Peyer's patch (tissue), 4 donors: ENCODE measurements around the gene ATN1. TPM values are rescaled to one million over a fixed set of nuclear protein-coding genes. Genes with fewer than 3 reads are reported as not detected.

Source experiments
- DNase-seq, 3 donors: peaks; one replicate each; pipeline ENCODE4 v3.0.0-alpha.2; 2017 to 2019
- H3K27ac ChIP-seq, 4 donors: fragments of 200-600 bp; sonication (generic); one replicate each; pipeline ENCODE4 v1.5.1; 2016 to 2019
- H3K27me3 ChIP-seq, 2 donors: fragments of 200-600 bp; sonication (generic); one replicate each; pipeline ENCODE4 v1.5.1; 2019
- H3K36me3 ChIP-seq, 3 donors: fragments of 200-600 bp; sonication (generic); one replicate each; pipeline ENCODE4 v1.5.1; 2016 to 2019
- H3K4me1 ChIP-seq, 4 donors: fragments of 200-600 bp; sonication (generic); one replicate each; pipeline ENCODE4 v1.5.1; 2016 to 2019
- H3K4me3 ChIP-seq, 4 donors: fragments of 200-600 bp; sonication (generic); 1 replicate in 3 of 4; 2 replicates in 1 of 4; pipeline ENCODE4 v1.5.1; 2016 to 2019; ENCODE audit warnings: mild to moderate bottlenecking in 1 of 4
- H3K9me3 ChIP-seq, 4 donors: fragments of 200-600 bp; sonication (generic); one replicate each; pipeline ENCODE4 v1.5.1; 2016 to 2019; ENCODE audit warnings: mild to moderate bottlenecking in 1 of 4
- POLR2A ChIP-seq, 2 donors: fragments of 450-650 bp; IDR thresholded peaks; one replicate each; pipeline ENCODE4 v1.5.1; 2017; ENCODE audit warnings: antibody characterized with exemption in 2 of 2, mild to moderate bottlenecking in 2 of 2, moderate library complexity in 2 of 2
- total RNA-seq, 4 donors: library from RNA; depleted of rRNA; stranded (reverse); fragments of >200 nt; gene quantifications; one replicate each; pipeline ENCODE4 v1.1.0, GENCODE V29; 2016
- TF ChIP-seq, protein P1 (sequence below), 6 experiments: fragments of 450-650 bp in 4 of 6; fragments of 200-600 bp in 2 of 6; sonication (generic) in 1 of 6; IDR thresholded peaks; one replicate each; pipeline ENCODE4 v1.5.1; 2017 to 2019; ENCODE audit warnings: antibody characterized with exemption in 6 of 6, mild to moderate bottlenecking in 3 of 6, moderate library complexity in 1 of 6

ATN1 gene
- total RNA-seq, 4 donors from 2014 or later, result 77.6 to 337 (median 125) TPM

DNA sequence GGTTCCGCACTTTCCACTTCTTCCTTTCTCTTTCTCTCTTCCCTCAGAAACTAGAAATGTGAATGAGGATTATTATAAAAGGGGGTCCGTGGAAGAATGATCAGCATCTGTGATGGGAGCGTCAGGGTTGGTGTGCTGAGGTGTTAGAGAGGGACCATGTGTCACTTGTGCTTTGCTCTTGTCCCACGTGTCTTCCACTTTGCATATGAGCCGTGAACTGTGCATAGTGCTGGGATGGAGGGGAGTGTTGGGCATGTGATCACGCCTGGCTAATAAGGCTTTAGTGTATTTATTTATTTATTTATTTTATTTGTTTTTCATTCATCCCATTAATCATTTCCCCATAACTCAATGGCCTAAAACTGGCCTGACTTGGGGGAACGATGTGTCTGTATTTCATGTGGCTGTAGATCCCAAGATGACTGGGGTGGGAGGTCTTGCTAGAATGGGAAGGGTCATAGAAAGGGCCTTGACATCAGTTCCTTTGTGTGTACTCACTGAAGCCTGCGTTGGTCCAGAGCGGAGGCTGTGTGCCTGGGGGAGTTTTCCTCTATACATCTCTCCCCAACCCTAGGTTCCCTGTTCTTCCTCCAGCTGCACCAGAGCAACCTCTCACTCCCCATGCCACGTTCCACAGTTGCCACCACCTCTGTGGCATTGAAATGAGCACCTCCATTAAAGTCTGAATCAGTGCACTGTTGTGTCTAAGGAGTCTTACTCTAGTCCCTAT lies 4.6 kb upstream of the ATN1 start:
- Histone ChIP-seq H3K4me3 (no peak overlapping the region), H3K4me1 (peaks cover 3 to 42% (median 13%) of the 10 kb centered on the region in 4 donors), H3K27me3 (no peaks in the 10 kb centered on the region), H3K27ac (peak overlapping the region in 1 of 4 donors; percentile 48), H3K9me3 (no peaks in the 10 kb centered on the region), H3K36me3 (no peaks in the 10 kb centered on the region)
- TF ChIP-seq, protein P1, sequence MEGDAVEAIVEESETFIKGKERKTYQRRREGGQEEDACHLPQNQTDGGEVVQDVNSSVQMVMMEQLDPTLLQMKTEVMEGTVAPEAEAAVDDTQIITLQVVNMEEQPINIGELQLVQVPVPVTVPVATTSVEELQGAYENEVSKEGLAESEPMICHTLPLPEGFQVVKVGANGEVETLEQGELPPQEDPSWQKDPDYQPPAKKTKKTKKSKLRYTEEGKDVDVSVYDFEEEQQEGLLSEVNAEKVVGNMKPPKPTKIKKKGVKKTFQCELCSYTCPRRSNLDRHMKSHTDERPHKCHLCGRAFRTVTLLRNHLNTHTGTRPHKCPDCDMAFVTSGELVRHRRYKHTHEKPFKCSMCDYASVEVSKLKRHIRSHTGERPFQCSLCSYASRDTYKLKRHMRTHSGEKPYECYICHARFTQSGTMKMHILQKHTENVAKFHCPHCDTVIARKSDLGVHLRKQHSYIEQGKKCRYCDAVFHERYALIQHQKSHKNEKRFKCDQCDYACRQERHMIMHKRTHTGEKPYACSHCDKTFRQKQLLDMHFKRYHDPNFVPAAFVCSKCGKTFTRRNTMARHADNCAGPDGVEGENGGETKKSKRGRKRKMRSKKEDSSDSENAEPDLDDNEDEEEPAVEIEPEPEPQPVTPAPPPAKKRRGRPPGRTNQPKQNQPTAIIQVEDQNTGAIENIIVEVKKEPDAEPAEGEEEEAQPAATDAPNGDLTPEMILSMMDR (IDR thresholded peaks at IDR 0.05), result no peak
- no peak for TF ChIP-seq POLR2A (IDR thresholded peaks at IDR 0.05)
- peak in 1 of 3 donors; percentile 54 for DNase-seq

DNA sequence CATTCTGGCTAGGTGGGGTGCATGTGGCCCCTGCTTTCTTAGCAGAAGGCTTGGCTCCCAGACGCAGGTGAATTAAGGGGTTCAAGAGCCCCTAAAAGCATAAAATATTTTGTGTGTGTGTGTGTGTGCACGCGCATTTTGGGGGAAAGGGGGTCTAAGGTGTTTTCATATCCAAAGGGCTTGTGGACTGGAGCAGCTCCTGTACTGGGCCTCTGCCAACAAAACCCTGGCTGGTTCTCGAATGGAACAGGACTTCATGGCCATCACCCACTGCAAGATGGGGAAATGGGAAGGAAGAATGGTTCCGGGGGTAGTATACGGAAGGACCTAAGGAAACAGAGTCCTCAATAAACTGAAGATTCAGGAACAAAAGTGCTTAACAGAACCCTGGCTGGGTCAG lies 3.9 kb upstream of the ATN1 start:
- H3K36me3 ChIP-seq, result no peaks in the 10 kb centered on the region
- H3K4me1 ChIP-seq, result peaks cover 6 to 45% (median 13%) of the 10 kb centered on the region in 4 donors
- no peaks in the 10 kb centered on the region for H3K27me3 ChIP-seq
- no peaks in the 10 kb centered on the region for H3K9me3 ChIP-seq
- DNase-seq, result peak in 1 of 3 donors; percentile 28
- TF ChIP-seq POLR2A (IDR thresholded peaks at IDR 0.05), result no peak
- TF ChIP-seq, protein P1 (IDR thresholded peaks at IDR 0.05), result no peak
- peak overlapping the region in 1 of 4 donors; percentile 95 for H3K27ac ChIP-seq
- no peak overlapping the region for H3K4me3 ChIP-seq

DNA sequence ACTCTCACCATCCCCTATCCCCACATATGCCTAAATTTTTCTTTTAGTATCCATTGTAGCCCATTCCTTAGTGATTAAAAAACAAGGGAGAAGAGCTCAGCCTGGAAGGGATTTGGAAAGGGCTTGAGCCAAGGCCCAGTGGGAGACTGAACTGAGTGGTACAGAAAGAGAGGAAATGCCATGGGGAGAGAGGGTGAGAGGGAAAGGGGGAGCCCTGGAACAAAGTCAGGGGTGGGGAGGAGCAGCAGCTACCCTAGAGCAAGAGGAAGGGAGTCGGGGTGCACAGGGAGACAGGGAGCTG lies 2.6 kb upstream of the ATN1 start:
- H3K27ac ChIP-seq, result peak overlapping the region; percentile 92 to 95 (median 94)
- TF ChIP-seq POLR2A (IDR thresholded peaks at IDR 0.05), result no peak
- TF ChIP-seq, protein P1 (IDR thresholded peaks at IDR 0.05), result no peak
- no peaks in the 10 kb centered on the region for H3K27me3 ChIP-seq
- no peak overlapping the region for H3K4me3 ChIP-seq
- DNase-seq, result no peak
- no peaks in the 10 kb centered on the region for H3K36me3 ChIP-seq
- no peaks in the 10 kb centered on the region for H3K9me3 ChIP-seq
- peaks cover 11 to 58% (median 16%) of the 10 kb centered on the region in 4 donors for H3K4me1 ChIP-seq

DNA sequence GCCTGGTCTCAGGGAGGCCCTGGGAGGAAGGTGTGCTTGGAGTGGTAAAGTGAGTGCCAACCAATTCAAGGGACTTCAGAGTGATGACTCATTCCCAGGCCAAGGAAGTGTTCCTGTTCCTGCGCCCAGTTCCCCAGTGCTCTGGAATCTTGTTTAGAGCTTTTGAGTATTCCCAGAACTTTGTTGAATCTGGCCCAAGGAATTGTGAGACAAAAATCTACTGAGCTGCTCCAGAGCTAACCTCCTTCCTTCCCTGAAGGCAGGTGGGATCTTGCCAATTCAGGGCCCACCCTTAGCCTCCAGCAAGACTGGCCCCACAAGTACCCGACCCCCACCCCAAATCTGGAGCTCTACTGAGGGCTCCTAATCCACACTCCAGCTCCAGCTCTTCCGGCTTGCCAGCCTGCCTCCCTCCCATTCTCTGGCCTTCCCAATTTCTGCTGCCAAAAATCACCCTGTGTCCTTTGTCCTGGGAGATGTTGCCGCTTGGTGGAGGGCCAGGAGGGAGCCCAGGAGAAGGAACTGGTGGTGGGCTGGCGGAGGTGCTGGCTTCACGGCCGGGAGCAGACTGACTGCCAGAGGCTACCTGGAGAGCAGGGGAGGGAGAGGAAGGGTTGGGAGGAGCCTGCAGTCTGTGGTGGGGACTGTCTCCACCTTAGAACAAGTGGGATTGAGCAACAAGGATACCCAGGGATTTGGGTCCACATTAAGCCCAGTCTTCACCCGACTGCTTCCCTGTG lies 2.0 kb upstream of the ATN1 start:
- Histone ChIP-seq H3K36me3 (no peaks in the 10 kb centered on the region), H3K4me3 (peak overlapping the region in 3 of 4 donors; percentile 12 to 68 (median 42)), H3K4me1 (peaks cover 11 to 62% (median 16%) of the 10 kb centered on the region in 4 donors)

DNA sequence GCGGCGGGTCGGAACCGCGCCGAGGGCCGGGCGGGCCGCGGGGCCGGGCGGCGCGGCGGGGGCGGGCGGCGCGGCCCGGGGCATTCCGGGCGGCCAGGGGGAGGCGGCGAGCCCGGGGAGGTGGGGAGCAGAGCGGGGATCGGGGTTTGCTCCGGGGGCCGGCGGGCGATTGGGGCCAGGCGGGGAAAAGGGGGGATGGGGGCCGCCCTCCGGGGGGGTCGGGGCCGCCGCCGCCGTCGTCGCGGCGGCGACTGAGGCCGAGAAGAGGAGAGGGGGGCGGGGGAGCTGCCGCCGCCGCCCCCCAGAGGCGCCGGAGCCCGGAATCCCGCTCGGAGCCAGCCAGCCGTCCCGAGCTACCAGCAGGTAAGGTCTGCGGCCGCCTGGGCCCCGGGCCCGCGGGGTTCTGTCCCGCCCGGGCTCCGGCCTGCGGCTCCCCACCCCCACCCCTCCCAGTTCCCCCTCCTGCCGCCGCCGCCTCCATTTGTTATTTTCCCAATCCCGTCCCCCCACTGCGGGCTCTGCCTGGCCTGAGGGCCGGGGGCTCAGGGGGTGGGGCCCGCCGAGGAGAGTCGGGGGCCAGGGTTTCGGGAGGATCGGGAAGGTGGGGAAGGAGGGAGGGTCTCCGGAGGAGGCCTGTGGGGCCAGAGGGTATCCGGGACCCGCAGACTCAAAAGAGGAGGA lies 403 bp downstream of the ATN1 start:
- no peaks in the 10 kb centered on the region for H3K36me3 ChIP-seq
- no peaks in the 10 kb centered on the region for H3K27me3 ChIP-seq
- peak in 1 of 3 donors; percentile 60 for DNase-seq
- H3K4me1 ChIP-seq, result peaks cover 5 to 73% (median 13%) of the 10 kb centered on the region in 4 donors
- H3K9me3 ChIP-seq, result no peaks in the 10 kb centered on the region
- H3K27ac ChIP-seq, result peak overlapping the region; percentile 92 to 95 (median 94)
- H3K4me3 ChIP-seq, result peak overlapping the region; percentile 68 to 98 (median 84)
- no peak for TF ChIP-seq POLR2A (IDR thresholded peaks at IDR 0.05)
- TF ChIP-seq, protein P1 (IDR thresholded peaks at IDR 0.05), result no peak

More for the DNA sequence above, 2.0 kb upstream of the ATN1 start:
- TF ChIP-seq POLR2A (IDR thresholded peaks at IDR 0.05), result peak in 1 of 2 donors; percentile 51
- TF ChIP-seq, protein P1 (IDR thresholded peaks at IDR 0.05), result peak in 1 of 6 experiments; percentile 2
- peak in 2 of 3 donors; percentile 60 to 81 for DNase-seq
- H3K9me3 ChIP-seq, result no peaks in the 10 kb centered on the region
- no peaks in the 10 kb centered on the region for H3K27me3 ChIP-seq
- peak overlapping the region; percentile 92 to 95 (median 94) for H3K27ac ChIP-seq
